NCI-H748 treated with DMSO at 0.1 percent for 48 hours (cell line): ENCODE measurements around the gene CD248.
"Not testable (repeated sequence)": the region's sequence is repeated elsewhere in the genome, so short reads cannot be mapped to it uniquely, and the experiment has no call there.

Experiments used
- DNase-seq: peaks from one replicate; lab custom pipeline; 2025; lab: John Stamatoyannopoulos, UW

The CD248 gene

GRCh38 chr11:66289548-66290329 lies 27.1 kb downstream of the CD248 start:
- DNase-seq: peak; percentile 67

GRCh38 chr11:66288671-66289547 lies 27.9 kb downstream of the CD248 start, which contains the start of gene YIF1A:
YIF1A (minus strand) TSS chr11:66289143; CDS start chr11:66288985, 158 bp downstream.
- DNase-seq: peak; percentile 97

- DNase-seq: no peak
Measured at GRCh38 chr11:66287889-66288670, 28.8 kb downstream of the CD248 start.

- no peak for DNase-seq
Measured at GRCh38 chr11:66287211-66287888, 29.5 kb downstream of the CD248 start.

GRCh38 chr11:66286699-66287098 lies 30.1 kb downstream of the CD248 start:
- no peak for DNase-seq

- DNase-seq: no peak
Measured at GRCh38 chr11:66285250-66285947, 31.4 kb downstream of the CD248 start.

- DNase-seq: no peak
Measured at GRCh38 chr11:66284526-66285078, 32.2 kb downstream of the CD248 start.

GRCh38 chr11:66283461-66284105 lies 33.3 kb downstream of the CD248 start:
- DNase-seq: no peak

- peak; percentile 93 for DNase-seq
Measured at GRCh38 chr11:66282468-66283455, 34.1 kb downstream of the CD248 start.

- DNase-seq: no peak
Measured at GRCh38 chr11:66281776-66282467, 34.9 kb downstream of the CD248 start.

- DNase-seq: no peak
Measured at GRCh38 chr11:66281001-66281400, 35.8 kb downstream of the CD248 start.

- DNase-seq: no peak
Measured at GRCh38 chr11:66280428-66280827, 36.4 kb downstream of the CD248 start.

- no peak for DNase-seq
Measured at GRCh38 chr11:66279092-66279734, 37.6 kb downstream of the CD248 start.

GRCh38 chr11:66278363-66279091 lies 38.3 kb downstream of the CD248 start:
- no peak for DNase-seq

- DNase-seq: no peak
Measured at GRCh38 chr11:66277471-66278362, 39.1 kb downstream of the CD248 start, which contains the start of gene CNIH2. CNIH2 (plus strand) TSS chr11:66278175; CDS start chr11:66278457, 282 bp downstream.

- DNase-seq: not testable (repeated sequence)
Measured at GRCh38 chr11:66277064-66277463, 39.8 kb downstream of the CD248 start.
